WTC11 (cell line): ENCODE data around the gene COL9A1. TPM values are rescaled to one million over a fixed set of nuclear protein-coding genes. Genes with fewer than 3 reads are reported as not detected.
A peak's percentile ranks its signal among the peaks of the same experiment; 100 is the strongest.

Source experiments
- ATAC-seq: fragments of 200-7000 bp; cut with Tn5 transposase; 2 replicates; pipeline ENCODE4 v1.10.0; 2021; ENCODE audit warnings: mild to moderate bottlenecking, moderate library complexity
- Bru-seq: library from RNA; stranded (reverse); fragments of 400-500 nt; gene quantifications from one replicate; lab custom pipeline; 2021; lab: Mats Ljungman, UMichigan
- CTCF ChIA-PET: fragments of 300-600 bp; sonication (Branson Sonifier 250); formaldehyde crosslinking; loops from one replicate; lab custom pipeline; 2021; ENCODE audit warnings: antibody characterized with exemption; lab: Charles Lee
- POLR2A ChIA-PET: fragments of 350-600 bp; sonication (Branson Sonifier 250); formaldehyde crosslinking; loops from one replicate; lab custom pipeline; 2021; ENCODE audit warnings: antibody characterized with exemption; lab: Charles Lee
- DNase-seq: peaks from one replicate; pipeline ENCODE4 v3.0.0; 2021; ENCODE audit warnings: low spot score
- H3K27ac Mint-ChIP-seq: 2 replicates; pipeline ENCODE4 v1.8.0; 2021; ENCODE audit warnings: mixed read lengths
- H3K27me3 Mint-ChIP-seq: 2 replicates; pipeline ENCODE4 v1.8.0; 2021; ENCODE audit warnings: low read depth, mild to moderate bottlenecking, moderate library complexity, mixed read lengths
- H3K36me3 Mint-ChIP-seq: 2 replicates; pipeline ENCODE4 v1.8.0; 2021; ENCODE audit warnings: mixed read lengths
- H3K4me1 Mint-ChIP-seq: 2 replicates; pipeline ENCODE4 v1.8.0; 2022; ENCODE audit warnings: mixed read lengths
- H3K4me3 Mint-ChIP-seq: 2 replicates; pipeline ENCODE4 v1.8.0; 2021; ENCODE audit warnings: mild to moderate bottlenecking, moderate library complexity, mixed read lengths
- H3K9me3 Mint-ChIP-seq: 2 replicates; pipeline ENCODE4 v1.8.0; 2021; ENCODE audit warnings: mixed read lengths
- CREB1 ChIP-seq: sonication (generic); formaldehyde crosslinking; IDR thresholded peaks from 2 replicates; pipeline ENCODE4 v1.8.0; 2023; ENCODE audit warnings: mild to moderate bottlenecking, missing genetic modification reagents
- ETV6 ChIP-seq: sonication (generic); formaldehyde crosslinking; IDR thresholded peaks from 2 replicates; pipeline ENCODE4 v1.8.1; 2022; ENCODE audit warnings: mild to moderate bottlenecking, missing genetic modification reagents
- FOXJ3 ChIP-seq: sonication (generic); formaldehyde crosslinking; IDR thresholded peaks from 2 replicates; pipeline ENCODE4 v1.9.0; 2021; ENCODE audit warnings: missing genetic modification reagents, mild to moderate bottlenecking, borderline replicate concordance
- JAZF1 ChIP-seq: fragments of 250-450 bp; sonication (Bioruptor Pico); IDR thresholded peaks from 2 replicates; pipeline ENCODE4 v1.9.0; 2021; ENCODE audit warnings: moderate library complexity, mild to moderate bottlenecking, inconsistent platforms
- MXD4 ChIP-seq: fragments of 250-450 bp; sonication (Bioruptor Pico); IDR thresholded peaks from 2 replicates; pipeline ENCODE4 v1.8.0; 2021; ENCODE audit warnings: mild to moderate bottlenecking, moderate library complexity, borderline replicate concordance
- NFATC4 ChIP-seq: fragments of 250-450 bp; sonication (Bioruptor Pico); IDR thresholded peaks from 2 replicates; pipeline ENCODE4 v1.9.0; 2021; ENCODE audit warnings: mild to moderate bottlenecking
- PREB ChIP-seq: sonication (generic); formaldehyde crosslinking; IDR thresholded peaks from 2 replicates; pipeline ENCODE4 v1.8.1; 2022; ENCODE audit warnings: mild to moderate bottlenecking, missing genetic modification reagents, moderate library complexity, borderline replicate concordance
- SOX15 ChIP-seq: fragments of 250-450 bp; sonication (Bioruptor Pico); IDR thresholded peaks from 2 replicates; pipeline ENCODE4 v1.9.0; 2021; ENCODE audit warnings: mild to moderate bottlenecking
- SP1 ChIP-seq: sonication (generic); formaldehyde crosslinking; conservative IDR thresholded peaks from 2 replicates; pipeline ENCODE4 v1.8.1; 2022; ENCODE audit warnings: missing genetic modification reagents
- ZNF232 ChIP-seq: sonication (generic); formaldehyde crosslinking; IDR thresholded peaks from 2 replicates; pipeline ENCODE4 v1.8.0; 2022; ENCODE audit warnings: mild to moderate bottlenecking, missing genetic modification reagents
- ZNF263 ChIP-seq: sonication (generic); formaldehyde crosslinking; IDR thresholded peaks from 2 replicates; pipeline ENCODE4 v1.8.1; 2022; ENCODE audit warnings: low read depth, mild to moderate bottlenecking, moderate library complexity, missing genetic modification reagents
- ZNF317 ChIP-seq: sonication (generic); formaldehyde crosslinking; IDR thresholded peaks from 2 replicates; pipeline ENCODE4 v1.8.1; 2023; ENCODE audit warnings: low read depth, mild to moderate bottlenecking, moderate library complexity, missing genetic modification reagents, borderline replicate concordance
- ZNF416 ChIP-seq: fragments of 250-450 bp; sonication (Bioruptor Pico); IDR thresholded peaks from 2 replicates; pipeline ENCODE4 v1.9.0; 2021; ENCODE audit warnings: mild to moderate bottlenecking, inconsistent platforms
- ZNF423 ChIP-seq: fragments of 250-450 bp; sonication (Bioruptor Pico); IDR thresholded peaks from 2 replicates; pipeline ENCODE4 v2.1.2; 2022; ENCODE audit warnings: mild to moderate bottlenecking, moderate library complexity
- ZNF512 ChIP-seq: sonication (generic); formaldehyde crosslinking; IDR thresholded peaks from 2 replicates; pipeline ENCODE4 v1.8.1; 2022; ENCODE audit warnings: missing genetic modification reagents, borderline replicate concordance
- long read RNA-seq, 3 experiments: library from RNA in 1 of 3; library from capped mRNA in 1 of 3; library from polyadenylated mRNA in 1 of 3; unstranded in 2 of 3; stranded (forward) in 1 of 3; transcript quantifications; one replicate each; pipeline ENCODE4 v2.0.0, GENCODE V29; 2021
- total RNA-seq: library from RNA; stranded (reverse); gene quantifications from 3 replicates; pipeline ENCODE4 v1.2.3, GENCODE V29; 2021
- TF ChIP-seq, protein P1 (sequence below): sonication (generic); formaldehyde crosslinking; IDR thresholded peaks from 2 replicates; pipeline ENCODE4 v1.8.1; 2023; ENCODE audit warnings: mild to moderate bottlenecking, missing genetic modification reagents, moderate library complexity
- TF ChIP-seq, protein P2 (sequence below): sonication (generic); formaldehyde crosslinking; IDR thresholded peaks from 2 replicates; pipeline ENCODE4 v1.8.0; 2023; ENCODE audit warnings: missing genetic modification reagents

The COL9A1 gene
- total RNA-seq (9.0 to 14.4 TPM (median 13.2 TPM) in 3 replicates), Bru-seq, nascent RNA (percentile 48 among the genes with signal in this experiment)
- long read RNA-seq, experiment 1, transcript COL9A1-201 (32 exons, 3,051 nt), result major isoform, 31 of 60 reads
- long read RNA-seq, experiment 1, partial matches to known transcripts, result 8 of 60 reads
- long read RNA-seq, experiment 1, other reads (novel, unspliced or antisense), result 21 of 60 reads
- long read RNA-seq, experiment 2, partial matches to known transcripts, result 6 of 9 reads
- long read RNA-seq, experiment 2, other reads (novel, unspliced or antisense), result 3 of 9 reads
- long read RNA-seq, experiment 3, partial matches to known transcripts, result 0 of 3 reads
- long read RNA-seq, experiment 3, other reads (novel, unspliced or antisense), result 2 of 3 reads

DNA sequence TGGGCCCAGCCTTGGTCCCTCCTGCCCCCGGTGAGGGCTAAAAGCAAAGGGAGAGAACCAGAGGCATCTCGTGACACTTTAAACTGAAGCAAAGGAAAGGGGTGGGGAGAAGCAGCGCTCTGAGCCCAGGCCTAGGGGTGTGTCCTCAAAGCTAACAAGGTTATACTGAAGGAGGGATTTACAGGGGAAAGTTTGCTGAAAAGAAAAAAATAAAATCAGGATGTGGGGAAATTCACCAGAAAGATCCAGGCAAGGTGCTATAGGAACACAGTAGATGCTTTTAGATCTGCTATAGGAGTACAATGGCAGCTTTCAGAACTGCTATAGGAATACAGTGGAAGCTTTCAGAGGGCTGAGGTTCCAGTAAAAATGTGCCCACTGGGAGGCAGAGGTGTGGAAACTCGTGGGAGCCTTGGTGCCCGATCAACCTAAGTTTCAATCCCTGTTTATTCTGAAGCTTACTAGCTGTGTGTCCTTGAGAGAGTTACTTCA lies at the start of gene COL9A1:
Gene COL9A1, minus strand, starts transcription at position 51 of the 492 bp plus-strand sequence. CDS start 160 bp downstream, outside the sequence.
- H3K4me1 Mint-ChIP-seq, result peaks cover 7% of the 10 kb centered on the region
- H3K36me3 Mint-ChIP-seq, result no peaks in the 10 kb centered on the region
- no peak within 1 kb of the TSS for H3K27ac Mint-ChIP-seq
- no peaks in the 10 kb centered on the region for H3K27me3 Mint-ChIP-seq
- no peak for TF ChIP-seq SOX15 (CRISPR knock-in tag)
- TF ChIP-seq JAZF1 (CRISPR knock-in tag), result no peak
- TF ChIP-seq CREB1 (CRISPR knock-in tag), result no peak
- no peak for TF ChIP-seq FOXJ3 (CRISPR knock-in tag)
- DNase-seq (no peak), ATAC-seq (no peak; the same call in 1 of the 2 replicates)
- CTCF ChIA-PET, result interaction anchor here (0.8 to 1.2 kb wide), 2 partner anchors 66 to 82 kb away, joined by 3 to 5 read pairs; no protein-coding TSS in a partner anchor
- POLR2A ChIA-PET, result no interaction called here
- no peaks in the 10 kb centered on the region for H3K9me3 Mint-ChIP-seq
- no peak within 1 kb of the TSS for H3K4me3 Mint-ChIP-seq

- no peak for DNase-seq
- peaks cover 8% of the 10 kb centered on the region for H3K9me3 Mint-ChIP-seq
- TF ChIP-seq ZNF263, result no peak
- no peak for TF ChIP-seq PREB (CRISPR knock-in tag)
- no peak for TF ChIP-seq NFATC4 (CRISPR knock-in tag)
- no peak for TF ChIP-seq ETV6 (CRISPR knock-in tag)
- TF ChIP-seq ZNF512 (CRISPR knock-in tag), result no peak
- TF ChIP-seq, protein P1, sequence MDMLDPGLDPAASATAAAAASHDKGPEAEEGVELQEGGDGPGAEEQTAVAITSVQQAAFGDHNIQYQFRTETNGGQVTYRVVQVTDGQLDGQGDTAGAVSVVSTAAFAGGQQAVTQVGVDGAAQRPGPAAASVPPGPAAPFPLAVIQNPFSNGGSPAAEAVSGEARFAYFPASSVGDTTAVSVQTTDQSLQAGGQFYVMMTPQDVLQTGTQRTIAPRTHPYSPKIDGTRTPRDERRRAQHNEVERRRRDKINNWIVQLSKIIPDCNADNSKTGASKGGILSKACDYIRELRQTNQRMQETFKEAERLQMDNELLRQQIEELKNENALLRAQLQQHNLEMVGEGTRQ, result no peak
- TF ChIP-seq, protein P2, sequence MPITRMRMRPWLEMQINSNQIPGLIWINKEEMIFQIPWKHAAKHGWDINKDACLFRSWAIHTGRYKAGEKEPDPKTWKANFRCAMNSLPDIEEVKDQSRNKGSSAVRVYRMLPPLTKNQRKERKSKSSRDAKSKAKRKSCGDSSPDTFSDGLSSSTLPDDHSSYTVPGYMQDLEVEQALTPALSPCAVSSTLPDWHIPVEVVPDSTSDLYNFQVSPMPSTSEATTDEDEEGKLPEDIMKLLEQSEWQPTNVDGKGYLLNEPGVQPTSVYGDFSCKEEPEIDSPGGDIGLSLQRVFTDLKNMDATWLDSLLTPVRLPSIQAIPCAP (CRISPR knock-in tag), result no peak
- no peak for TF ChIP-seq MXD4 (CRISPR knock-in tag)
- no peaks in the 10 kb centered on the region for H3K36me3 Mint-ChIP-seq
- POLR2A ChIA-PET, result no interaction called here
- no peaks in the 10 kb centered on the region for H3K27me3 Mint-ChIP-seq
- H3K27ac Mint-ChIP-seq, result no peak overlapping the region
- CTCF ChIA-PET, result interaction anchor here (0.7 to 1.8 kb wide), 2 partner anchors 18 kb away, joined by 3 to 5 read pairs; no protein-coding TSS in a partner anchor
- 0 out of 2 replicates have a peak, but pooled peaks cover 2% of the 10 kb centered on the region for H3K4me1 Mint-ChIP-seq
- no peak overlapping the region for H3K4me3 Mint-ChIP-seq
- ATAC-seq, result no peak
These were observed 48.6 kb upstream of the COL9A1 start for GRCh38 chr6:70351461-70351860.

DNA sequence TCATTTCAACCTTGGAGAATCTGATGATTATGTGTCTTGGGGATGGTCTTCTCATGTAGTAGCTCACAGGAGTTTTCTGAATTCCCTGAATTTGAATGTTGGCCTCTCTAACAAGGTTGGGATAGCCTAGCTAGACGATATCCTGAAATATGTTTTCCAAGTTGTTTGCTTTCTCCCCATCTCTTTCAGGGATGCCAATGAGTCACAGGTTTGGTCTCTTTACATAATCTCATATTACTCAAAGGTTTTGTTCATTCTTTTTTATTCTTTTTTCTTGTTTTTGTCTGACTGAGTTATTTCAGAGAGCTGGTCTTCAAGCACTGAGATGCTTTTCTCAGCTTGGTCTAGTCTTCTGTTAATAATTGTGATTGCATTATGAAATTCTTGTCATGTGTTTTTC lies 42.7 kb upstream of the COL9A1 start:
- Mint-ChIP-seq H3K9me3 (peaks cover 9% of the 10 kb centered on the region), H3K27ac (no peak overlapping the region), H3K27me3 (no peaks in the 10 kb centered on the region; the same call in 1 of the 2 replicates), H3K4me3 (no peak overlapping the region), H3K4me1 (no peaks in the 10 kb centered on the region), H3K36me3 (no peaks in the 10 kb centered on the region)
- no peak for ATAC-seq
- DNase-seq, result no peak
- no peak for TF ChIP-seq ZNF423 (CRISPR knock-in tag)
- TF ChIP-seq ZNF263, result no peak
- no peak for TF ChIP-seq ZNF232 (CRISPR knock-in tag)
- no peak for TF ChIP-seq ZNF416
- no peak for TF ChIP-seq SP1 (CRISPR knock-in tag)
- TF ChIP-seq ZNF317 (CRISPR knock-in tag), result no peak
- POLR2A ChIA-PET, result no interaction called here
- CTCF ChIA-PET, result interaction anchor here (1.2 kb wide), 1 partner anchor 539 kb away, joined by 4 read pairs; no protein-coding TSS in a partner anchor
